Loucy (cell line): Measurements from ENCODE around the gene LILRB2.

Source experiments
- EZH2phosphoT487 ChIP-seq: fragments of 200-600 bp; IDR thresholded peaks from 2 replicates; pipeline ENCODE4 v1.6.1; 2018; ENCODE audit warnings: antibody characterized with exemption, mild to moderate bottlenecking, moderate library complexity, borderline replicate concordance
- TF ChIP-seq, protein P1 (sequence below): fragments of 200-600 bp; sonication (generic); conservative IDR thresholded peaks from 2 replicates; pipeline ENCODE4 v1.5.1; 2014; ENCODE audit warnings: mild to moderate bottlenecking, antibody characterized with exemption, low read length

DNA sequence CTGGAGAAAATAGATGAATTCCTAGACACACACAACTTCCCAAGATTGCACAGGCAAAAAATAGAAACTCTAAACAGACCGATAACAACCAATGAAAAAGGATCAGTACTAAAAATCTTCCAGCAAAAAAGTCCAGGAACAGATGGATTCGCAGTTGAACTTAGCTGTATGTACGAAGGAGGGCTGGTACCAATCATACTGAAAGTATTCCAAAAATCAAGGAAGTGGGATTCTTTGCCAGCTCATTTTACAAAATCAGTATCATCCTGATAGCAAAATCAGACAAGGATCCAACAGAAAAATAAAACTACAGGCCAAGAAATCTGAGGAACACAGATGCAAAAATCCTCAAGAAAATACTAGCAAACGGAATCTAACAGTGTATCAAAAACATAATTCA is 6.5 kb upstream of the LILRB2 start:
- TF ChIP-seq, protein P1, sequence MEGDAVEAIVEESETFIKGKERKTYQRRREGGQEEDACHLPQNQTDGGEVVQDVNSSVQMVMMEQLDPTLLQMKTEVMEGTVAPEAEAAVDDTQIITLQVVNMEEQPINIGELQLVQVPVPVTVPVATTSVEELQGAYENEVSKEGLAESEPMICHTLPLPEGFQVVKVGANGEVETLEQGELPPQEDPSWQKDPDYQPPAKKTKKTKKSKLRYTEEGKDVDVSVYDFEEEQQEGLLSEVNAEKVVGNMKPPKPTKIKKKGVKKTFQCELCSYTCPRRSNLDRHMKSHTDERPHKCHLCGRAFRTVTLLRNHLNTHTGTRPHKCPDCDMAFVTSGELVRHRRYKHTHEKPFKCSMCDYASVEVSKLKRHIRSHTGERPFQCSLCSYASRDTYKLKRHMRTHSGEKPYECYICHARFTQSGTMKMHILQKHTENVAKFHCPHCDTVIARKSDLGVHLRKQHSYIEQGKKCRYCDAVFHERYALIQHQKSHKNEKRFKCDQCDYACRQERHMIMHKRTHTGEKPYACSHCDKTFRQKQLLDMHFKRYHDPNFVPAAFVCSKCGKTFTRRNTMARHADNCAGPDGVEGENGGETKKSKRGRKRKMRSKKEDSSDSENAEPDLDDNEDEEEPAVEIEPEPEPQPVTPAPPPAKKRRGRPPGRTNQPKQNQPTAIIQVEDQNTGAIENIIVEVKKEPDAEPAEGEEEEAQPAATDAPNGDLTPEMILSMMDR: no peak
- TF ChIP-seq EZH2phosphoT487: no peak
